RWPE2 (cell line): ENCODE measurements around the gene ABCA10.

Source experiments
- ATAC-seq: fragments of 200-7000 bp; cut with Tn5 transposase; 3 replicates; pipeline ENCODE4 v1.9.1; 2021; ENCODE audit warnings: low read depth
- DNase-seq: peaks from one replicate; pipeline ENCODE4 v3.0.0-alpha.2; 2020; ENCODE audit warnings: low spot score
- H3K27ac ChIP-seq: fragments of 450-650 bp; 2 replicates; pipeline ENCODE4 v1.5.1; 2017; ENCODE audit warnings: mild to moderate bottlenecking; ENCODE audit not compliant: poor library complexity, severe bottlenecking
- H3K27me3 ChIP-seq: fragments of 250-450 bp; sonication (Bioruptor Pico); 2 replicates; pipeline ENCODE4 v1.5.1; 2021; ENCODE audit warnings: mild to moderate bottlenecking, moderate library complexity; ENCODE audit not compliant: insufficient read depth, poor library complexity, severe bottlenecking
- H3K36me3 ChIP-seq: fragments of 250-450 bp; sonication (Bioruptor Pico); 2 replicates; pipeline ENCODE4 v1.5.1; 2020; ENCODE audit warnings: low read depth, mild to moderate bottlenecking, moderate library complexity
- H3K4me1 ChIP-seq: fragments of 250-450 bp; sonication (Bioruptor Pico); 2 replicates; pipeline ENCODE4 v1.5.1; 2021; ENCODE audit warnings: mild to moderate bottlenecking, moderate library complexity; ENCODE audit not compliant: insufficient read depth, poor library complexity, severe bottlenecking
- H3K4me3 ChIP-seq: fragments of 250-450 bp; sonication (Bioruptor Pico); 2 replicates; pipeline ENCODE4 v1.5.1; 2021; ENCODE audit warnings: mild to moderate bottlenecking, moderate library complexity; ENCODE audit not compliant: severe bottlenecking
- H3K9me3 ChIP-seq: fragments of 250-450 bp; sonication (Bioruptor Pico); 2 replicates; pipeline ENCODE4 v1.5.1; 2021; ENCODE audit warnings: mild to moderate bottlenecking, moderate library complexity; ENCODE audit not compliant: severe bottlenecking
- CTCF ChIP-seq: fragments of 450-650 bp; IDR thresholded peaks from one replicate; pipeline ENCODE4 v1.5.1; 2017; ENCODE audit warnings: mild to moderate bottlenecking, moderate library complexity; ENCODE audit not compliant: poor library complexity, severe bottlenecking

The ABCA10 gene

DNA sequence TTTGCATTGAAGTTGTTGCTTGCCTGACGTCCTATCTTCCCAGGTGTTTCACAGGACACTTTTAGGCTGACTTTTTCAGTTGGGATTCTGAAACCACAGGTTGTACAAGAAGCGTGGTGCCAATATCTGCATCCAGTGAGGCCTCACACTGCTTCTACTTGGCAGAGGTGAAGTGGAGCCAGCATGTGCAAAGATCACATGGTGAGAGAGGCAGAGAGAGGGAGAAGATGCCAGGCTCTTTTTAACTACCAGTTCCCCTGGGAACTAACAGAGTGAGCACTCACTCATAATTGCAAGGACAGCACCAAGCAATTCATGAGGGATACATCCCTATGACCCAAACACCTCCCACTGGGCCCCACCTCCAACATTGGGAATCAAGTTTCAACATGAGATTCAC is 81.2 kb downstream of the ABCA10 start:
- Histone ChIP-seq H3K27me3 (no peaks in the 10 kb centered on the region), H3K27ac (no peak overlapping the region), H3K9me3 (no peaks in the 10 kb centered on the region), H3K4me1 (peaks cover 4% of the 10 kb centered on the region), H3K36me3 (no peaks in the 10 kb centered on the region), H3K4me3 (no peak overlapping the region)
- TF ChIP-seq CTCF, result no peak
- no peak for DNase-seq
- ATAC-seq, result no peak

DNA sequence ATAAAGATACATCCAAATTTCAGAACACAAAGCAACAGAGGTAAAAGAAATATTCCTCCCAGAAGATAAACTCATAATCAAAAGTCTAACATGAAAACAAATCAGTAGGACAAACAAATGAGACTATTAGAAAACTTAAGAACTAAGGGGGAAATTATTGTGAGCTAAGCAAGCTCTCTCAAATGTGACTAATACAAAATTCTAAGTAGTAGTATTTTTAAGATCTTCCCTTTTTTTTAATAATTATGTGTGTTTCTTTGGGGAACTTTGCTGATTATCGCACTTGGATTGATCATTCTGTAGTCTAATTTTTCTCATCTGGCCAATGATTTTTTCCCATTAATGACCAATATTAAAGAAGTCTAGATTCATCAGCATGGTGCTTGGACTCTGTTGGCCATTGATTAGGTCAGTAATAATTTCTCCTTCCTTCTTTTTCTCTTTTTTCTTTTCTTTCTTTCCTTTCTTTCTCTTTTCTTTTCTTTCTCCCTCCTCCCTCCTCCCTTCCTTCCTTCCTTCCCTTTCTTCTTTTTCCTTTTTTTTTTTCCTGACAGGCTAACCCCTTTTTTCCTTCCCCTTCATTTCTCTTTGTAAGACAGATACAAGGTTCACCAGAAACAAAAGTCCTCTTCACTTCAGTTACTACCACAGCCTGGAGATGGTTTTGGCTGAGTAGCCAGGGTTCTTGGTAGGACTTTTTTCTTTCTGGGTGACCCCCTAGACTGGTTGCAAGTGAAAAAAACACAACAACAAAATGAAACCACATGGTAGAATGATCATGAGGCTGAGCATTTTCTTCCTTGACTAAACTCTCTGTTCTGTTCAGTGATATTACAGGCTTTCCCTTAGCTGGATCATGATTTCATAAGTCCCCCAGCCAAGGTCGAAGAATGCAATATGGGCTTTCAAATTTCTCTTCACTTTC is 84.0 kb downstream of the ABCA10 start:
- H3K4me3 ChIP-seq, result no peak overlapping the region
- ATAC-seq, result no peak
- no peak overlapping the region for H3K27ac ChIP-seq
- no peak for TF ChIP-seq CTCF
- H3K4me1 ChIP-seq, result peaks cover 16% of the 10 kb centered on the region
- no peaks in the 10 kb centered on the region for H3K27me3 ChIP-seq
- DNase-seq, result no peak
- H3K9me3 ChIP-seq, result no peaks in the 10 kb centered on the region
- no peaks in the 10 kb centered on the region for H3K36me3 ChIP-seq

GRCh38 chr17:69143683-69144231 is 84.9 kb downstream of the ABCA10 start:
- ATAC-seq, result no peak

DNA sequence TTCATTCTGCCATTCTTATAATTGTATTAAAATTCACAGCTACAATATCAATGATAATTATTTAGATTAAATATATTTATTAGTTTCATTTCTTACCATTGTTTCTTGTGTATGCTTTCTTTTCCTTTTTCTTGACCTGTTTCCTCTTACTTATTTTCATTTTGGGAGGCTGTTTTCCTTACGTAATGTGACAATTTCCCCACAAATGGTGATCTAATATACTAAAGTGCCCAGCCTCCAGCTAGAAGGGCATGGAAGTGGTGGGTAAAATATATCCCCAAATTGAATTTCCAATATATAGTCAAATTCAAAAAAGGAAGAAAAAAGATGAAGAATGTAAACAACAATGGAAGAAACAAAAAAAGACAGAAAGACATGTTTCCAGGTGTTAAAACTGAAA is 85.5 kb downstream of the ABCA10 start:
- Histone ChIP-seq H3K36me3 (no peaks in the 10 kb centered on the region), H3K9me3 (no peaks in the 10 kb centered on the region), H3K4me1 (peaks cover 16% of the 10 kb centered on the region), H3K4me3 (no peak overlapping the region), H3K27ac (no peak overlapping the region), H3K27me3 (no peaks in the 10 kb centered on the region)
- DNase-seq (no peak), ATAC-seq (no peak)
- no peak for TF ChIP-seq CTCF

More at GRCh38 chr17:69143683-69144231, 84.9 kb downstream of the ABCA10 start:
- H3K4me3 ChIP-seq, result no peak overlapping the region
- no peaks in the 10 kb centered on the region for H3K9me3 ChIP-seq
- no peaks in the 10 kb centered on the region for H3K36me3 ChIP-seq
- H3K27ac ChIP-seq, result no peak overlapping the region
- no peak for TF ChIP-seq CTCF
- H3K27me3 ChIP-seq, result no peaks in the 10 kb centered on the region
- peaks cover 16% of the 10 kb centered on the region for H3K4me1 ChIP-seq
- DNase-seq, result no peak
